Measurements from ENCODE around the gene NDUFAF2.
"Not testable (repeated sequence)": the region's sequence is repeated elsewhere in the genome, so short reads cannot be mapped to it uniquely, and the experiment has no call there.

NDUFAF2 gene

DNA sequence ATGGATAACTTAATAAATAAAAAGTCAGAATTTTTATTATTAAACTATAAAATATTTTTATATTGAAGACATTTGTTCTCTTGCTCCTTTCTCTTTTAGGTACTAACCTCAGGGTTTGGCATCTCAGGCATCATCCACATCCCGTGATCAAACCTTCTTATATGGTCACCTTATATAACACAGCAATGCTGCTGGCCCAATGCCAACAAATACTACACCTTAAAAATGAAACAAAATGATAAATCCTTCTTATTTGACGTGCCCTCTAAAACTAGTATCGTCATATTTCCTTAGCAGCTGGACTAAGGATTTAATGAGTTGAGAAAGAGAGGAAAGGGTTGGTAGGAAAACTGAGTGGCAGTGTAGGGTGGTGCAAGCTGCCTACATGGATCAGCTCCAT, 56.6 kb downstream of the NDUFAF2 start:
- Mint-ChIP-seq H3K4me1 (ENCODE audit: low read depth) (peaks cover 5% of the 10 kb centered on the region), H3K9me3 (no peaks in the 10 kb centered on the region), H3K4me3 (no peak overlapping the region), H3K36me3 (ENCODE audit: low read depth) (no peaks in the 10 kb centered on the region), H3K27ac (no peak overlapping the region), H3K27me3 (no peaks in the 10 kb centered on the region)
- intact Hi-C loops (cut with micrococcal nuclease), result no loop called here

DNA sequence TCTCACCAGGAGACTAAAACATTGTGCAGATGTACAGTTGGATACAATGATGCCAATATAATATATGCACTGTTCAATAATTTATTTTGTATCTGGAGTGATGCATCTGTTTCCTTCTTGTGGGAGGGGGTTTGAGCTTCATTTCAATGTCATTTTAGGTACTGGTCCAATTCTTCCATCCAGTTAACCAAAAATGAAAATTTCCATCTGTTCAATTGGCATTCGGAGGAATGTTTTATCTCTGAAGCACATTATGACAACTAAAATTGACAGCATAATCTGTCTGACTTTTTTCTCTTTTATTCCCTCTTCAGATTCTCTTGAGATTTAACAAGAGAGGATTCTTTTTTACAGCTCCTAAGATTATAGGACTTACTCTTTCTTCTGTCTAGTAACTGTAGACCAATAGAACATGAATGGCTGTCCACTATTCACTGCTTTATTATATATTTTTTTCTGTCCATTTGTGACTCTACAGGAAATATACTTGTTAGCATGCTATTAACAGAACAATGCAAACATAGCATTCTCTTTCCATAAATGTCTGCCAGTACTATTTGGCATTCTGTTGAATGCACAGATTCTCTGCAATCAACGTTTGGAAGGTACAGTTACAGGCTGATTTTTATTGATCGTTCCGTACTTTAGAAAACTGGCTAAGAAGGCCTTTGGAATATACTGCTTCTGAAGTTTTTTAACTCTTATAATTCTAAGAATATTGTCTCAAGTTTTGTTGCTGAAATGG, 57.8 kb downstream of the NDUFAF2 start:
- no peaks in the 10 kb centered on the region for H3K9me3 Mint-ChIP-seq
- H3K27me3 Mint-ChIP-seq, result no peaks in the 10 kb centered on the region
- intact Hi-C loops (cut with micrococcal nuclease), result no loop called here
- H3K4me3 Mint-ChIP-seq, result no peak overlapping the region
- no peak overlapping the region for H3K27ac Mint-ChIP-seq
- H3K36me3 Mint-ChIP-seq (ENCODE audit: low read depth), result no peaks in the 10 kb centered on the region
- peaks cover 5% of the 10 kb centered on the region for H3K4me1 Mint-ChIP-seq (ENCODE audit: low read depth)

DNA sequence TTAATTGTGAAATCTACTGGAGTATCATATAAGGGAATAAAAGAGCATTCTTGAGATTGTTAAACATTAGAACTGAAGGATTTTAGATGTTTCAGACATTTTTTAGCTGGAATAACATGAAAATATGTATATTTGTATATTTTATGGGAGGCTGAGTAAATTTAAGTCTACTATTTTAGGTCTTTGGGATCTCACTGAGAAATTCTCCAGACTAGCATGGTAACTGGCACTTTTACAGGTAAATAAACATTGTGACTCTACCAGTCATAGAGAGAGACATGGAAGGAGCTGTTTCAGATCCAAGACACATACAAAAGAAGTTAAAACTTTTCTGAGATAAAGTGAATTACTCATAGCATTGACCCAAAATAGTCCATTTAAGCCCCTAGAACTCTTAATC, 59.4 kb downstream of the NDUFAF2 start:
- Mint-ChIP-seq H3K27ac (no peak overlapping the region), H3K36me3 (ENCODE audit: low read depth) (no peaks in the 10 kb centered on the region)
- intact Hi-C loops (cut with micrococcal nuclease), result no loop called here

DNA sequence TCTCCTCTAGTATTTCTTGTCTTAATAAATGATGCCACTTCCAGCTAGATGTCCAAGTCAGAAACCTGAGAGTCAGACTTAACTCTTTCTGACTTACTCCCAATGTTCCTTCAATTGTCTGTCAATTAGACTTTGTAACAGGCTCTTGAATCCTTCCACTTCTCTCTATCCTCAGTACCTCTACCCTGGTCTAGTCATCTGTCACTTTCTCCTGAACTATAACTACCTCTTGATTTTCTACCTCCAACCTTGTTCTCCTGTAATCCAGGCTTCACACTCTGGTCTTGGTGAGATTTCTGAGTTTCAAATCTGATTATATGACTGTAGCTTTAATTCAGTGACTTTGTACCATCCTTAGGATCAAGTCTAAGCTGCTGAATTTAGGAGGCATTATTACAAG, 64.9 kb downstream of the NDUFAF2 start:
- H3K4me3 Mint-ChIP-seq, result no peak overlapping the region
- H3K27me3 Mint-ChIP-seq, result no peaks in the 10 kb centered on the region
- H3K36me3 Mint-ChIP-seq (ENCODE audit: low read depth), result no peaks in the 10 kb centered on the region
- no peaks in the 10 kb centered on the region for H3K4me1 Mint-ChIP-seq (ENCODE audit: low read depth)
- no peaks in the 10 kb centered on the region for H3K9me3 Mint-ChIP-seq
- intact Hi-C loops (cut with micrococcal nuclease), result no loop called here
- no peak overlapping the region for H3K27ac Mint-ChIP-seq

More for the DNA sequence above, 59.4 kb downstream of the NDUFAF2 start:
- H3K9me3 Mint-ChIP-seq, result no peaks in the 10 kb centered on the region
- no peaks in the 10 kb centered on the region for H3K27me3 Mint-ChIP-seq
- H3K4me1 Mint-ChIP-seq (ENCODE audit: low read depth), result peaks cover 5% of the 10 kb centered on the region
- no peak overlapping the region for H3K4me3 Mint-ChIP-seq

DNA sequence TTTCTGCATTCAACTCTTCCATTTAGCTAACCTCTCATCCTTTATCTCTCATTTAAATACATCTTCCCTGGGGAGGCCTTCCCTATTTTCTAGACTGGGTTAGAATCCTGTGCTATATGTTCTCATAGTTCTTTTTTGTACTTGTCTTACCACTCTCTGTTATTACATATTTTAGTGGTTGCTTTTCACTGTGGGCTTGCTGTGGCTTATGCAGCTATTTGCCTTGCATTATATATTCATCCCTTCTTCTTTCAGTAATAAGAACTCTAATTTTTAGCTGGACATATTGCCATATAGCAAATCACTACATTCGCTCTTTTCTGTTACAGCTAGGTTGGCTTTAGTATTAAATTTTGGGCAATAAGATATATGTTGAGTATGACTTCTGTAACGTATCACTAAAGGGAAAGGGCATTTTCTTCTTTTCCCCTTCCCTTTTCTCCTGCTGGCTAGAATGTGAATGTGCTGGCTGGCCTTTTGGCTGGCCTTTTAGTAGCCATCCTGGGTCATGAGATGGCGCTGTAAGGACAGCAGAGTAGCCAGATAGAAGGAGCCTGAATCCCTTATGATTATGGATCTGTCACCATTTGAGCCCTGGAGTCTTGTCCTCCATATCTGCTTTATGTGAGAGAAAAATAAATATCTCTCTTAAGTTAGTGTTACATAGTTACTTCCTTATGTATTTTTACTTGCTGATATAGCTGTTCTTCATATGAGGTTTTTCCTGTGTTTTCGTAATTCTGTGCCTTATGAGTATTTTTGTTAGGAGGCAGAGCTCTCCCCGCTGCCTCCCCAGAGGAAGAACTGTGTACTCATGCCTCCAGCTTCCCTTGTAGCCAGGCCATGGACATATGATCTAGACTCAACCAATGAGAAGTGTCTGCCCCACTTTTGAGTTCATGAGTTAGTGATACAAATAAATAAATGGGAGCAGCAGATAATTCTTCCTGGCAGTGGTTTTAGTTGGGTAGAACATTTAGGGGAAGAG, 65.8 kb downstream of the NDUFAF2 start:
- H3K27ac Mint-ChIP-seq, result no peak overlapping the region
- intact Hi-C loops (cut with micrococcal nuclease), result no loop called here
- H3K4me1 Mint-ChIP-seq (ENCODE audit: low read depth), result no peaks in the 10 kb centered on the region
- H3K27me3 Mint-ChIP-seq, result no peaks in the 10 kb centered on the region
- no peak overlapping the region for H3K4me3 Mint-ChIP-seq
- H3K9me3 Mint-ChIP-seq, result no peaks in the 10 kb centered on the region
- H3K36me3 Mint-ChIP-seq (ENCODE audit: low read depth), result no peaks in the 10 kb centered on the region

DNA sequence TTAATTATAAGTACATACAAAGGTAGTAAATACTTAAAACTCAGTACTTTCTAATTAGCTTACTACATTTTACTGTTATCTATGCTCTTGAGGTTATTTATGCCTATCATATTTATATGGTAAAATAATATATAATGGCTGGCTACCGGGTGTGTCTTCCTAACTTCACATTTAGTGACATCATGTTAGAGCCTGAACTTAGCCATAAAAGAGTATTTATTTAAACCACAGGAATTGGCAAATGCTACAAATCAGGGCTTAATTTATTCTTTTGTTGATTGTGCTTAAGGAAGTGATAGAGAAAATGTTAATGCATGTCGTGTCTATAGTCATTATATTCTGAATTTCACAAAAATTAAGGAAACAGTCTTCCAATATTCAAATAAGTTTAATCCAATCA, 73.1 kb downstream of the NDUFAF2 start:
- Mint-ChIP-seq H3K27me3 (no peaks in the 10 kb centered on the region), H3K4me1 (ENCODE audit: low read depth) (peaks cover 5% of the 10 kb centered on the region), H3K36me3 (ENCODE audit: low read depth) (no peaks in the 10 kb centered on the region), H3K4me3 (no peak overlapping the region), H3K9me3 (no peaks in the 10 kb centered on the region), H3K27ac (no peak overlapping the region)
- intact Hi-C loops (cut with micrococcal nuclease), result no loop called here

DNA sequence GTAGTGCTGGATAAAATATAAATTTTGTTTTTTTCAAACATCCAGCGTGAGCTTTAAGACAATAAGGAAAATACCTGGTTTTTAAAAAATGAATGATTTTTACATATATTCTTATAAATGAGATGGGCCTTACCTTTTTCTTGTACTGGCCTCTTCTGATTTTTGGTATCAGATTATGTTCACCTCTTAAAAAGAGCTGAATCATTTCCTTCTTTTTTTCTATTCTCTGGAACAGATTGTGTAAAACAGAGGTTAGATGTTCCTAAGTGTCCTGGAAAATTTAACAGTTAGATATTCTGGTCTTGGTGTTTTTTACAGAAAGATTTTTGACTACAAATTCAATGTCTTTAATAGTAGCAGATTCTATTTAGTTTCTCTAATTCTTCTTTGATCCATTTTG, 74.6 kb downstream of the NDUFAF2 start:
- H3K4me3 Mint-ChIP-seq, result no peak overlapping the region
- H3K4me1 Mint-ChIP-seq (ENCODE audit: low read depth), result peaks cover 5% of the 10 kb centered on the region
- H3K9me3 Mint-ChIP-seq, result no peaks in the 10 kb centered on the region
- H3K27me3 Mint-ChIP-seq, result no peaks in the 10 kb centered on the region
- no peaks in the 10 kb centered on the region for H3K36me3 Mint-ChIP-seq (ENCODE audit: low read depth)
- intact Hi-C loops (cut with micrococcal nuclease), result no loop called here
- H3K27ac Mint-ChIP-seq, result no peak overlapping the region

DNA sequence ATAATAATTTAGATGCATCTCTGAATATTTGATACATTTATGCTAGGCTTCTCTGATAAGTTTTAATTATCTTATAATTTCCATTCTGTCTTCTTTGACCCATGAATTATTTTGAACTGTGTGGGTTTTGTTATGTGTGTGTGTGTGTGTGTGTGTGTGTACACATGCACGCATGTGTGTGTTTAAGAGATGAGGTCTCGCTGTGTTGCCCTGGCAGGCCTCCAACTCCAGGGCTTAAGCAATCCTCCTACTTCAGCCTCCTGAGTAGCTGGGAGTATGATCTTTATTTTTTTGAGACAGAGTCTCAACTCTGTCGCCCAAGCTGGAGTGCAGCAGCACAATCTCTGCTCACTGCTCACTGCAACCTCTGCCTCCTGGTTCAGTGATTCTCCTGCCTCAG, 75.4 kb downstream of the NDUFAF2 start:
- Mint-ChIP-seq H3K27ac (no peak overlapping the region), H3K4me1 (ENCODE audit: low read depth) (peaks cover 5% of the 10 kb centered on the region), H3K4me3 (no peak overlapping the region), H3K36me3 (ENCODE audit: low read depth) (no peaks in the 10 kb centered on the region), H3K9me3 (no peaks in the 10 kb centered on the region), H3K27me3 (no peaks in the 10 kb centered on the region)
- intact Hi-C loops (cut with micrococcal nuclease), result no loop called here

DNA sequence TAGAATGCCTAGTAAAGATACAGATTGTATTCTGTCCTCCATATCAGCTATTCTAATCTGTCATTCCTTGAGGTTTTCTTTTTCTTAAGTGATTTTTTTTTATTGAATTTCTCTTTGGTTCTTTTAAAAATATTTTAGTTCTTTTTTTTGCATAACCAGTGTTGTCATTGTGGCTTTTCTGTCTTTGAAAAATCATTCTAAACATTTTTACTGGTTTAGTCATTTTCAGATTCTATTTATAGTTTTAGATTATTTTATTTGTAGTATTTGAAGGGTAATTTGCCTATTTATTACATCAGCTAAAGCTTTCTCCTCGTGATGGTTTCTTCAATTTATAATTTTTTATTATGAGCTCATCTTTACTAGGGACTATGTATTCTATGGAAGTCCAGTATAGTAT, 78.1 kb downstream of the NDUFAF2 start:
- H3K27me3 Mint-ChIP-seq, result no peaks in the 10 kb centered on the region
- H3K4me3 Mint-ChIP-seq, result no peak overlapping the region
- H3K9me3 Mint-ChIP-seq, result no peaks in the 10 kb centered on the region
- intact Hi-C loops (cut with micrococcal nuclease), result no loop called here
- peaks cover 5% of the 10 kb centered on the region for H3K4me1 Mint-ChIP-seq (ENCODE audit: low read depth)
- H3K27ac Mint-ChIP-seq, result no peak overlapping the region
- no peaks in the 10 kb centered on the region for H3K36me3 Mint-ChIP-seq (ENCODE audit: low read depth)

DNA sequence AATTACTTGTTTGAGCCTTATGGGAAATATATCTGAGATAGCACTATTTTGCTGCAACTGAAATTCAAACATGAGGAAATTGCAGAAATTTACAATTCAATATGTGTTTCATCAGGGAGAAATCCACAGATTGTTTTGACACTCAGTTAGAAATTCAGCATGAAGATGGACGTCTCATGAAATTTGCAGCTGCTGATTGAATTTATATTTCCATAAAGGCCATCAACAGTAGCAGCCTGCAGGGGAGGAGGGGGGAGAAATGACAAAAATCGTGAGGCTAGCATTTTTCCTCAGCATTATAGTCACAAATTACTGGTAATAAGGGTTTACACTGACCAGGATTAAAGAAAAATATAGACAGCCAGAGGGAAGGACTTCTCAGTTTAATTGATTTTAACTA, 81.0 kb downstream of the NDUFAF2 start:
- Mint-ChIP-seq H3K9me3 (no peaks in the 10 kb centered on the region), H3K4me3 (no peak overlapping the region), H3K36me3 (ENCODE audit: low read depth) (no peaks in the 10 kb centered on the region), H3K4me1 (ENCODE audit: low read depth) (no peaks in the 10 kb centered on the region), H3K27me3 (no peaks in the 10 kb centered on the region), H3K27ac (no peak overlapping the region)
- intact Hi-C loops (cut with micrococcal nuclease), result no loop called here

DNA sequence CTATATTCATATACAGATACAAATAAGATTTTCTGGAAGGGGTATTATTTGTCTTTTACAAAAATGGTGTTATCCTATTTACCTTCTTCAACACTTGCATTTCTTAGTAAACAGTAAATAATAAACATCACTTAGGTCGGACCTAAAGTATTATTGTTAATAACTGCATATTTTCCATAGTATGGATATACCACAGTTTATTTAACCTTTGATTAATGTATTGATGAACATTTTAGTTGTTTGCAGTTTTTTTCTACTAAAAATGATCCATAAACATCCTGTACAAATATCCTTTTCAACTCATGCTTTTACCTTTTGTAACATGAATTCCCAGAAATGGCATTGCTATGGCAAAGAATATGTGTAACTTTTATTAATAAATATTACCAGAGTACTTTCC, 83.4 kb downstream of the NDUFAF2 start:
- intact Hi-C loops (cut with micrococcal nuclease), result no loop called here
- H3K27ac Mint-ChIP-seq, result no peak overlapping the region
- H3K4me1 Mint-ChIP-seq (ENCODE audit: low read depth), result no peaks in the 10 kb centered on the region
- H3K36me3 Mint-ChIP-seq (ENCODE audit: low read depth), result no peaks in the 10 kb centered on the region
- no peaks in the 10 kb centered on the region for H3K9me3 Mint-ChIP-seq
- H3K4me3 Mint-ChIP-seq, result no peak overlapping the region
- H3K27me3 Mint-ChIP-seq, result no peaks in the 10 kb centered on the region

DNA sequence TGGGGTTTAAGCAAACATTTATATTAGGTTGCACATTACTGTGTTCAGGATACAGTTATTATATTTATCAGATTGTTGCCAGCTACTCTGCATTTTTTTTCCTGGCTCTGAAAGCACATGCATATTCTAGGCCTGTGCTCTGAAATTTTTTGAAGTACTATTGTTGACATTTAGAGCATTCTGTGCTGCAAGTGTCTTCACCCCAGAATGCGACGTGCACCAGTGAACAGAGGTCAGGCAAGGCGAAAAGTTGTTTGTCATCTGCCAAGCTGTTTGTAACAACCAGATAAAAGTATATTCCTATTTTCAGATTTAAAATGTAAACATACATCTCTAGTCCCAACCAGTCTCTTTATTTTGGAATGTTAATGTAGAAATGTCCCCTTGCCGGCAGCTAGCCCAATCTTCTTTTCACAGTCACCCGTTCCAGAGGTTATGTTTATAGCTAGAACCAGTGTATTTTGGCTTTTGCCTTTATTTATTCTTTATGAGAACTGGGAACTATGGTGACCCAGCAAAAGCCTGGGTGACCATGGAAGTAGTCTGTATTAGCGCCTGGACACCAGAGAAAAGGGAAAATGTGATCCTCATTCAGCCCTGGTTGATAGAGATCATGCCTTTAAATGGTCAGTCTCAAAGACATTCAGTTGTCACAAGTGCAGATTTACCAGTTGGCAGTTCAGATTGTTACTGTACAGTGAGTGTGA, 84.6 kb downstream of the NDUFAF2 start:
- Mint-ChIP-seq H3K27me3 (no peaks in the 10 kb centered on the region), H3K9me3 (no peaks in the 10 kb centered on the region), H3K4me1 (ENCODE audit: low read depth) (no peaks in the 10 kb centered on the region), H3K27ac (no peak overlapping the region), H3K4me3 (no peak overlapping the region), H3K36me3 (ENCODE audit: low read depth) (no peaks in the 10 kb centered on the region)
- intact Hi-C loops (cut with micrococcal nuclease), result no loop called here

DNA sequence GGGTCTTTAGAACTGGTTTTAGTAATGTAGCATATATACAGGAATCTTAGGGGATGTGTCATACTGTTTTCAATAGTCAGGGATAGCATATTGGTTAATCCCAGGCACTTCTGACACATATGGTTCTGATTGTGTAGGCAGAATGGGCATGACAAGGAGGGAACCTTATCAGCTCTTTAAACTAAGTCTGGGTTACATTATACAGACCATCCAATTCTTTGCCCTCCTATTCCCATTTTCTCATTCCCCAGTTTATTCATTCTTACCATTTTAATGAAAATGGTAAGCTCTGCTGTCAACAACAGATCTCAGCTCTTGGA, 85.1 kb downstream of the NDUFAF2 start:
- Mint-ChIP-seq H3K27ac (no peak overlapping the region), H3K27me3 (no peaks in the 10 kb centered on the region), H3K9me3 (no peaks in the 10 kb centered on the region), H3K4me1 (ENCODE audit: low read depth) (no peaks in the 10 kb centered on the region), H3K4me3 (no peak overlapping the region), H3K36me3 (ENCODE audit: low read depth) (no peaks in the 10 kb centered on the region)
- intact Hi-C loops (cut with micrococcal nuclease), result no loop called here

DNA sequence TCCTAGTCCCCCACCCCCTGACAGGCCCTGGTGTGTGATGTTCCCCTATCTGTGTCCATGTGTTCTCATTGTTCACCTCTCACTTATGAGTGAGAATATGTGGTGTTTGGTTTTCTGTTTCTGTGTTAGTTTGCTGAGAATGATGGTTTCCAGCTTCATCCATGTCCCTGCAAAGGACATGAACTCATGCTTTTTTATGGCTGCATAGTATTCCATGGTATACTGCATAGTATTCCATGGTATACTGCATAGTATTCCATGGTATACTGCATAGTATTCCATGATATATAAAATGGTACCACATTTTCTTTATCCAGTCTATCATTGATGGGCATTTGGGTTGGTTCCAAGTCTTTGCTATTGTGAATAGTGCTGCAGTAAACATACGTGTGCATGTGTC, 86.3 kb downstream of the NDUFAF2 start:
- H3K27ac Mint-ChIP-seq; H3K4me3 Mint-ChIP-seq; intact Hi-C loops (cut with micrococcal nuclease); H3K27me3 Mint-ChIP-seq; H3K4me1 Mint-ChIP-seq (ENCODE audit: low read depth); H3K9me3 Mint-ChIP-seq; H3K36me3 Mint-ChIP-seq (ENCODE audit: low read depth): not testable (repeated sequence)

Measured in dendritic cell treated with granulocyte-macrophage colony-stimulating factor and Interleukin-4, amounts not matched to agents 40 ng/mL and 50 ng/mL, for 4 days (primary cell).